A673 (cell line): ENCODE data around the gene NOVA1.

Source experiments
- CTCF ChIP-seq: fragments of 300-800, 200-600 bp; sonication (generic); conservative IDR thresholded peaks from 2 replicates; pipeline ENCODE4 v1.5.1; 2017; ENCODE audit warnings: low read depth, mild to moderate bottlenecking, antibody characterized with exemption, low read length, moderate library complexity, mixed read lengths
- EZH2 ChIP-seq: fragments of 200-600 bp; sonication (generic); IDR thresholded peaks from 2 replicates; pipeline ENCODE4 v1.6.1; 2017; ENCODE audit warnings: borderline replicate concordance, low read depth, mild to moderate bottlenecking, mixed read lengths, antibody characterized with exemption, low read length; ENCODE audit not compliant: poor library complexity, severe bottlenecking

GRCh38 chr14:26598081-26598671 lies 343 bp upstream of the NOVA1 start:
- no peak for TF ChIP-seq CTCF
- no peak for TF ChIP-seq EZH2
